NK-92 (cell line): ENCODE results near the gene TSTD1.
"Not testable (repeated sequence)": the region's sequence is repeated elsewhere in the genome, so short reads cannot be mapped to it uniquely, and the experiment has no call there.

Experiments used
- DNase-seq: peaks from one replicate; lab custom pipeline; 2025; ENCODE audit not compliant: unreplicated experiment; lab: John Stamatoyannopoulos, UW

TSTD1 gene

DNA sequence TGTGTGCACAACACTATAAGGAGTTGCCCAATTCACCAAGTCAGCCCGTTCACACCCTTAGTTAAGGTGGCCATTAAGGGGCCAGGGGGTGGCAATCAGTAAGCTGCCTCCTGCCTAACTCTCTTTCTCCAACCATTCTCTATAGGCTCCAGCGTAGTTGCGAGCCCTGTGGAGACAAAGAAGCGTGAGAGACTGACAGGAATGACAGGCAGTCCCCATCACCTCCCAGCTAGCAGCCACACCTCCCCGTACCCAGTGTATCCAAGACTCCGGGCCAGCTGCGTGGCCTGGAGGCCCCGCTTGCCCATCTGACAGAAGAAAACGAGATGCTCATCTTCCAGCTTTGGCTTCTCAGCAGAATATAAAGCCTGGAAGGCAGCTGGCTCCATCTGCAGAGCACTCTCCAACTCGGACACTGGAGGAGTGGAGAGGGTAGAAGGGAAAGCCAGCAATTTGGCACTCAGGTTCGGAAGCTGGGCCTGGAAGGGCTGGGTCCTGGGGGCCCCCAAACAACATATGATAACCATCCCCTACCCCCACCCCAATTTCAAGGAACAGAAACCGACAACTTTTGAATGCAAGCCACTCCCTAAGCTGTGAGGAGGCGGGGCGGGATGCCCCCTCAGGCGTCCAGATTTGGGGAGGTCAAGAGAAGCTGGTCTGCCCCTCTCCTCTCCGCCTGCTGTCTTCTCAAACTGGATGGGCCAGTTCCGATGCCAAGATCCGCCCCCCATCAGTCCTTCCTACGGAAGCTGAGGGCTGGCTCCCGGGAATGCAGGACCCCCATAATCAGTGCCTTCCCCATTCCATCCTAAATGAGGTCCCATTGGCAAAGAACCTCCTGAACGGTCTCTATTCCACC, 872 bp downstream of the TSTD1 start:
- no peak for DNase-seq

GRCh38 chr1:161033751-161034150, 5.0 kb downstream of the TSTD1 start:
- no peak for DNase-seq

DNA sequence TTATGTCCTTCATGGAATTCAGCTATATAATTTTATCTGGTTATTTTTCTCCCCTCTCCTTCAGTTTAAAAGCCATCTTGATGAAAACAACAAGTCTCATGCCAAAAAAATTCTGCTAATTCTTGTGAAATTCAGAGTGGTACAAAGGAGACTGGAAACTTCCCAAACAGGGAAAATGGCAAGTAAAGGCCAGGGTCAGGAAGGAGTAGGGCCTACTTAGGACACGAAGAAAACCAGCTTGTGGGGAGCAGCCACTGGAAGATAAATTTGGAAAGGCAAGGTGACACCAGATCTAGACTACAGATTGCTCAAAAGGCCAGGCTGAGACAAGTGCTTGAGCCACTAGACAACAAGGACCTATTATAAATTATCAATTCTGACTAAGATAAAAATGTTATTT, 6.4 kb downstream of the TSTD1 start:
- DNase-seq, result no peak

- DNase-seq, result no peak
Observed at GRCh38 chr1:161031874-161032273, 6.9 kb downstream of the TSTD1 start.

- not testable (repeated sequence) for DNase-seq
Observed at GRCh38 chr1:161029466-161029865, 9.3 kb downstream of the TSTD1 start.

DNA sequence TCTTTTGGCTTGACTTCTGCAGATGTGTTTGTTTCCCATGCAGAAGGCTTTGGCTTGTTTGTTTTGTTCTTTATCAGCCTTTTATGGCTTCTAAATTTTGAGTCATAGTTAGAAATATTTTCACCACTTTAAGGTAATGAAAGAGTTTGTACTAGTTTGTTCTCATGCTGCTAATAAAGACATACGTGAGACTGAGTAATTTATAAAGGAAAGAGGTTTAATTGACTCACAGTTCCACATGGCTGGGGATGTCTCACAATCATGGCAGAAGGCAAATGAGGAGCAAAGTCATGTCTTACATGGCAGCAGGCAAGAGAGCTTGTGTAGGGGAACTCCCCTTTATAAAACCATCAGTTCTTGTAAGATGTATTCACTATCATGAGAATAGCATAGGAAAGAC, 11.8 kb downstream of the TSTD1 start:
- not testable (repeated sequence) for DNase-seq

- DNase-seq, result not testable (repeated sequence)
Observed at GRCh38 chr1:161022432-161022831, 16.3 kb downstream of the TSTD1 start.

GRCh38 chr1:161021970-161022353, 16.8 kb downstream of the TSTD1 start:
- no peak for DNase-seq

GRCh38 chr1:161021165-161021969, 17.4 kb downstream of the TSTD1 start:
- peak; percentile 42 for DNase-seq

DNA sequence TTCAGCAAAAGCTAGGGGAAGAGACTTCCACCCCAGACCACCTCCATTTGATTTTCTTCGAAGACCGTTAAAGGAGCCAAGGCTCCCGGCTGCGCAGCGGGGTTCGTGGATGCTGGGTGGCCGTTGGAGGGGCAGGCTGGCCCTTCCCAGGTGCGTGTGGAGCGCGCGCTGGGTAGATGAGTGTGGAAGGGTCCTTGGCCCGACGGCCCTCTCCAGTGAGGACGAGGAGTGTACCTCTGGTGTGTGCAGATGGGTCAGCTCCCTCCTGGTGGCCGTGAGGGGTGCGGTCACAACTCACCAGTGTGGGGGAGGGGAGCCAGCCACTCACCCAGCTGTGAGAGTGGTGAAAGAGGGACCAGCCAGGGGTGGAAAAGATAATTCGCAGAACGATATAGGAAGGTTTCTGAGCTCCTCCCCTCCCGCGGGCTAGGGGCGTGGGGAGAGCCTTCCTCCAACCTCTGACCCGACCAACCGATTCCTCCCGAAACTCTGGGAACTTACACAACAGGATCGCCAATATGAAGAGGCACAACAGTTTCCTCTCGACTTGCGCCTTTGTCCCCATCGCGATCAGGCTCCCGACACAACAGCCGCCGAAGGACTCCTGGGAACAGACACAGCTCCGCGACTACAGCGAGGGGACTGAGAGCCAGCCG, 18.1 kb downstream of the TSTD1 start, which contains the start of gene F11R:
TSS of gene F11R (minus strand) at position 644 of the 656 bp plus-strand sequence. CDS start at position 565, 79 bp downstream.
- no peak for DNase-seq

- DNase-seq, result no peak
Observed at GRCh38 chr1:161019751-161020495, 18.8 kb downstream of the TSTD1 start.

DNA sequence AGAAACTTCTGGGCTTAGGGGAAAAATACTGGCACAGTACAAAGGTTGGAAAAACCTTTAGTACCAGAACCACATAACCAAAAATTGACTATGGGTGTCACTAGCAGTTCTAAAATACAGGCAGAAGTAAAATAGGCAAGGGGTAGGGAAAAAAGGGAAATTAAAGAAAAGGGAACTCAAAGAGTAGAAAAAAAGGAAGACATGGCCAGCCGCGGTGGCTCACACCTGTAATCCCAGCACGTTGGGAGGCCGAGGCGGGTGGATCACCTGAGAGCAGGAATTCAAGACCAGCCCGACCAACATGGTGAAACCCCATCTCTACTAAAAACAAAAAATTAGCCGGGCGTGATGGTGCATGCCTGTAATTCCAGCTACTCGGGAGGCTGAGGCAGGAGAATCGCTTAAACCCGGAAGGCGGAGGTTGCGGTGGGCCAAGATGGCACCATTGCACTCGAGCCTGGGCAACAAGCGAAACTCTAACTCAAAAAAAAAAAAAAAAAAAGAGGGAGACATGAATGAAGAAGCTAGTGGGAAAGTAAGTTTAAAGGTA, 19.6 kb downstream of the TSTD1 start:
- DNase-seq, result not testable (repeated sequence)

DNA sequence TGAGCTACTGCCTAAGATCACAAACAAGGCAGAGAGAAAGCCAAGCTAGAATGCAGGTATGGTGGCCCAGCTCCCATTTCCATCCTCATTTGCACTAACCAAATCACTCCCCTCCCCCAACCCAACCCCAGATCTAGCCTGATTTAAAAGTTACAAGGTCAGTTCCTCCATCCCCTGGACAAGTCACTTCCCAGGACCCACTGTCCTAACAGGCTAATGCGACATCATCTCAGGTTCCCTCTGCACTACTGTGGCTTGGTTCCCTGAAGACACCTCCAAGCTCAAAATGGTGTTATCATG, 20.2 kb downstream of the TSTD1 start:
- DNase-seq, result no peak

DNA sequence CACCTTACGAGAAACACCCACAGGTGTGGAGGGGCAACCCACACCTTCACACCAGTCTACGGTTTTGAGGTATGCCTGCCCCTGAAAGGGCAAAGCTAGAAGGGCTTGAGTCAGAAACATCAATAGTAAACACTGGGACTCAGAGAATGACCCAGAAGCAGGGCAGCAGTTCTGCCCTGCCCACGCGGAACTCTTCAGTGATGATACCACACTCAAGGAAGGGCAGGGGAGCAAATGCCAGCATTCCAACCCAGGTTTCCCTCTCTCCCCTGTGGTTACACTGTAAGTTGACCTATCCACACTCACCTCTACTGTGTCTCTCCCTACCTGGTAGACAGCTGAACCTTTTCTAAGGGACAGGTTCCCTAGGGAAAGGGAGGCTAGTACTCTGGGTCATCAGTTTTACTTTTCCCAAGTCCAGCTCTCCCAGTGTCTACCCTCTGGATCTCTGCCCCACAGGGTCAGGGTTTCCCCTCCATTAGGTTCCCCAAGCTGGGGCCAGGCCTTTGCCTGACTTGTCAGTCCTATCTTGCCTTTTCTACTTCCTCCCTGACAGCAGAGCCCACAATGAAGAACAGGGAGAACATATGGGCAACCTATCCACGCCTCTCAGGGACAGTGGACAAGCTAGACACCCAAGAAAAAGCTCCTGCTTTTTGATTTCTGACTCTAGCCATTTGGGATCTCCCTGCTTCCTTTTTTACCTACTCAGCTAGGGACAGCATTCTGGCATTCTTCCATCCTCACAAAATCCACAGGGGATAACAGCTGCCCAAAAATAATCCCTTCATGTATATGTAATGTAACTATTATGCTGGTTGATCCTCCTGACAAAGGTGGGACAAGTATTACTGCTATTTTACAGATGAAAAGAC, 20.8 kb downstream of the TSTD1 start:
- no peak for DNase-seq

DNA sequence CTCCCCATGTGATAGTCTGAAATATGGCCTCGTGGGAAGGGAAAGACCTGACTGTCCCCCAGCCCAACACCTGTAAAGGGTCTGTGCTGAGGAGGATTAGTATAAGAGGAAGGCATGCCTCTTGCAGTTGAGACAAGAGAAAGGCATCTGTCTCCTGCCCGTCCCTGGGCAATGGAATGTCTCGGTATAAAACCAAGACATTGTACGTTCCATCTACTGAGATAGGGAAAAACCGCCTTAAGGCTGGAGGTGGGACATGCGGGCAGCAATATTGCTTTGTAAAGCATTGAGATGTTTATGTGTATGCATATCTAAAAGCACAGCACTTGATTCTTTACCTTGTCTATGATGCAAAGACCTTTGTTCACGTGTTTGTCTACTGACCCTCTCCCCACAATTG, 21.6 kb downstream of the TSTD1 start:
- not testable (repeated sequence) for DNase-seq

DNA sequence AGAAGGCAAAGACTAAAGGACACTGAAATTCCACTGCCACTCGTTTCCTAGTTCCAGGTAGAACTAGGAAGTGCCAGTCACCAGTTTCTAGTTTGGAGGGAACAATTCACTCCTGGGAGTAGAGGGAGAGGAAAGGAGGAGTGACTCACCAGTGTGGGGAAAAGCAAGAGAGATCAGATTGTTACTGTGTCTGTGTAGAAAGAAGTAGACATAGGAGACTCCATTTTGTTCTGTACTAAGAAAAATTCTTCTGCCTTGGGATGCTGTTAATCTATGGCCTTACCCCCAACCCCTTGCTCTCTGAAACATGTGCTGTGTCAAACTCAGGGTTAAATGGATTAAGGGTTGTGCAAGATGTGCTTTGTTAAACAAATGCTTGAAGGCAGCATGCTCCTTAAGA, 22.1 kb downstream of the TSTD1 start:
- not testable (repeated sequence) for DNase-seq

- no peak for DNase-seq
Observed at GRCh38 chr1:161013488-161014230, 25.1 kb downstream of the TSTD1 start.

- no peak for DNase-seq
Observed at GRCh38 chr1:161013131-161013487, 25.7 kb downstream of the TSTD1 start.

- DNase-seq, result no peak
Observed at GRCh38 chr1:161012420-161012819, 26.3 kb downstream of the TSTD1 start.
